Sigmoid colon (tissue), 3 donors: ENCODE results near the gene ANKRD13C.

Experiments
- POLR2A ChIP-seq, 2 donors: fragments of 450-650 bp; IDR thresholded peaks; one replicate each; pipeline ENCODE4 v1.6.1; 2016; ENCODE audit warnings: antibody characterized with exemption in 2 of 2, mild to moderate bottlenecking in 2 of 2, moderate library complexity in 2 of 2
- TF ChIP-seq, protein P1 (sequence below), 4 experiments: fragments of 450-650 bp in 3 of 4; fragments of 200-600 bp in 1 of 4; IDR thresholded peaks; one replicate each; pipeline ENCODE4 v1.5.1; 2016 to 2019; ENCODE audit warnings: antibody characterized with exemption in 4 of 4, mild to moderate bottlenecking in 3 of 4, moderate library complexity in 2 of 4

DNA sequence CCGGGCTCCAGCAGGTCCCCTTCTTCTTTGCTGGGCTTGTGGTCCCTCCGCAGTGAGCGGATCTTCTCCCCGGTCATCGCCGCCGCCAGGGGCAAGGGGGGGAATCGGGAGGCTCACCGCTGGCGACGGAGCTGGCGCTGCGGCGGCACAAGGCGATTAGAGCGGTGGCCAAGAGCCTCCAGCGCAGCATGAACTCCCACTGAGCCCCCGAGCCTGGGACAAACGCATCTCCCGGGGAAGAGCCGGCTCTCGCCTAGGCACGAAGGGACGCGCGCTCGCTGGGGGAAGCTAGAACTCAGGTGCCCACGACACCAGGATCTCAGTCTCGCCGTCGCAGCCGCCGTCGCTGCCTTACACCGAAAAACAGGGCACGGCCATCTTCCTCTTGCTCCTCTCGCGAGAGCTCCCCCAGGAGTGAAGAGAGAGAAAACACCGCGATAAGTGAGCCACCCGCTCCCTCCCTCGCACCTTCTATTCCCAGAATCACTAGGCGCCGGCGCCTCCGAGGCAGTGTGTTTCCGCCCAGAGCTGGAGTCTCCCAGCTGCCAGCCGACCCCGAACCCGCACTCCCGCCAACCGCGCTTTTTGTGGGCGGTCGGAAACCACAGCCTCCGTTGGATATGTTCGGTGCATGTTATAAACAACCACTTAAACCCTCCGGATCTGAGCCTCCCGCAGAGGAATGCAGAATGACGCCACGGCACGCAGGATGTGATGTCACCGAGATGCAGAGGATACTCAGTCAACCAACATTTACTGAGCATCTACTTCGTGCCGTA lies at the start of gene ANKRD13C:
- TF ChIP-seq, protein P1, sequence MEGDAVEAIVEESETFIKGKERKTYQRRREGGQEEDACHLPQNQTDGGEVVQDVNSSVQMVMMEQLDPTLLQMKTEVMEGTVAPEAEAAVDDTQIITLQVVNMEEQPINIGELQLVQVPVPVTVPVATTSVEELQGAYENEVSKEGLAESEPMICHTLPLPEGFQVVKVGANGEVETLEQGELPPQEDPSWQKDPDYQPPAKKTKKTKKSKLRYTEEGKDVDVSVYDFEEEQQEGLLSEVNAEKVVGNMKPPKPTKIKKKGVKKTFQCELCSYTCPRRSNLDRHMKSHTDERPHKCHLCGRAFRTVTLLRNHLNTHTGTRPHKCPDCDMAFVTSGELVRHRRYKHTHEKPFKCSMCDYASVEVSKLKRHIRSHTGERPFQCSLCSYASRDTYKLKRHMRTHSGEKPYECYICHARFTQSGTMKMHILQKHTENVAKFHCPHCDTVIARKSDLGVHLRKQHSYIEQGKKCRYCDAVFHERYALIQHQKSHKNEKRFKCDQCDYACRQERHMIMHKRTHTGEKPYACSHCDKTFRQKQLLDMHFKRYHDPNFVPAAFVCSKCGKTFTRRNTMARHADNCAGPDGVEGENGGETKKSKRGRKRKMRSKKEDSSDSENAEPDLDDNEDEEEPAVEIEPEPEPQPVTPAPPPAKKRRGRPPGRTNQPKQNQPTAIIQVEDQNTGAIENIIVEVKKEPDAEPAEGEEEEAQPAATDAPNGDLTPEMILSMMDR (IDR thresholded peaks at IDR 0.05): no peak
- TF ChIP-seq POLR2A (IDR thresholded peaks at IDR 0.05): peak; percentile 80 to 83
